Esophagus (tissue), 2 donors: Measurements from ENCODE around the gene WDR20. TPM values are rescaled to one million over a fixed set of nuclear protein-coding genes. Genes with fewer than 3 reads are reported as not detected.

ENCODE experiments used
- H3K27ac ChIP-seq, 2 donors: one replicate each; pipeline ENCODE4 v1.5.1; 2013; ENCODE audit warnings: low read depth in 2 of 2, mild to moderate bottlenecking in 2 of 2, inconsistent platforms in 1 of 2, low read length in 1 of 2, moderate library complexity in 1 of 2
- H3K27me3 ChIP-seq, 2 donors: one replicate each; pipeline ENCODE4 v1.6.1; 2013; ENCODE audit warnings: low read length in 2 of 2, control low read depth in 1 of 2, mild to moderate bottlenecking in 1 of 2; ENCODE audit not compliant: insufficient read depth in 2 of 2, control insufficient read depth in 1 of 2
- H3K36me3 ChIP-seq, 2 donors: one replicate each; pipeline ENCODE4 v1.6.1; 2013; ENCODE audit warnings: low read length in 1 of 2; ENCODE audit not compliant: control insufficient read depth in 2 of 2, insufficient read depth in 2 of 2
- H3K4me1 ChIP-seq, 2 donors: one replicate each; pipeline ENCODE4 v1.6.1; 2013; ENCODE audit warnings: low read length in 1 of 2; ENCODE audit not compliant: control insufficient read depth in 2 of 2, insufficient read depth in 2 of 2
- H3K4me3 ChIP-seq, 2 donors: one replicate each; pipeline ENCODE4 v1.5.1; 2013; ENCODE audit warnings: low read length in 2 of 2, mild to moderate bottlenecking in 2 of 2, low read depth in 1 of 2, moderate library complexity in 1 of 2
- H3K9me3 ChIP-seq, 2 donors: one replicate each; pipeline ENCODE4 v1.6.1; 2013; ENCODE audit warnings: mild to moderate bottlenecking in 2 of 2, low read depth in 1 of 2, low read length in 1 of 2, moderate library complexity in 1 of 2; ENCODE audit not compliant: control insufficient read depth in 2 of 2, insufficient read depth in 1 of 2
- WGBS, 2 donors: extraction: QIAGEN DNeasy Blood & Tissue Kit; methylation state at CpG; one replicate each; pipeline ENCODE4 v1.1.7; 2013; 5-methylcytosine and 5-hydroxymethylcytosine counted together
- polyA plus RNA-seq, 2 donors: library from polyadenylated mRNA; stranded (reverse); fragments of 200-250 nt; gene quantifications; one replicate each; pipeline ENCODE4 v1.2.3, GENCODE V29; 2013
- donor health status: healthy with polysubstance abuse.
- donor health status: Bipolar disorder and iron deficiency.

WDR20 gene
- polyA plus RNA-seq, 2 donors = 12.8 to 13.1 TPM

- Histone ChIP-seq H3K4me3 (no peak overlapping the region), H3K9me3 (no peaks in the 10 kb centered on the region), H3K36me3 (peaks cover 4 to 22% of the 10 kb centered on the region in 2 donors), H3K27ac (no peak overlapping the region), H3K27me3 (no peaks in the 10 kb centered on the region), H3K4me1 (peaks cover 0 to 3% of the 10 kb centered on the region in 2 donors)
- 86 to 92% methylated on average over 14 of the region's 14 CpGs for WGBS, 2 donors
Measured at GRCh38 chr14:102217987-102218421, 78.3 kb downstream of the WDR20 start.

DNA sequence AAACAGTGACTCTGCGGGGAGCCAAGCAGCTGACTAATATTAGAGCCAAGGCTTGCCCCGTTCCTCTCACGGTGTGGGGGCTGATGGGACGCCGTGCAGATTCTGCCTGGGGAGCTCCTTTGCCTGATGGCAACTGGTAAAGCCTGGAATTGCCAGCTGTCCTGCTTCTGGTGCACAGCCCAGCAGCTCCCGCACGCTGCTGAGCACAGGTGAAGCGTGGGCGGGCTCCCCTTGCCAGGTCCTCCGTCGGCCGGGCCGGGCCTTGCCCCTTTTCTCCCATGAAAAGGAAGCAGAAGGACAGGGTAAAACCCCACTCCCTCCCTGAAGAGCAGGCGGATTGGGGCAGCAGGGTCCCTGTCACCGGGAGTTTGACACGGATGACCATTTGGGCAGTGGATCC, 79.0 kb downstream of the WDR20 start:
- peaks cover 0 to 3% of the 10 kb centered on the region in 2 donors for H3K4me1 ChIP-seq
- WGBS, 2 donors = 77 to 86% methylated on average over 16 of the region's 16 CpGs
- H3K36me3 ChIP-seq = peaks cover 4 to 23% of the 10 kb centered on the region in 2 donors
- no peak overlapping the region for H3K27ac ChIP-seq
- no peak overlapping the region for H3K4me3 ChIP-seq
- no peaks in the 10 kb centered on the region for H3K9me3 ChIP-seq
- H3K27me3 ChIP-seq = no peaks in the 10 kb centered on the region

DNA sequence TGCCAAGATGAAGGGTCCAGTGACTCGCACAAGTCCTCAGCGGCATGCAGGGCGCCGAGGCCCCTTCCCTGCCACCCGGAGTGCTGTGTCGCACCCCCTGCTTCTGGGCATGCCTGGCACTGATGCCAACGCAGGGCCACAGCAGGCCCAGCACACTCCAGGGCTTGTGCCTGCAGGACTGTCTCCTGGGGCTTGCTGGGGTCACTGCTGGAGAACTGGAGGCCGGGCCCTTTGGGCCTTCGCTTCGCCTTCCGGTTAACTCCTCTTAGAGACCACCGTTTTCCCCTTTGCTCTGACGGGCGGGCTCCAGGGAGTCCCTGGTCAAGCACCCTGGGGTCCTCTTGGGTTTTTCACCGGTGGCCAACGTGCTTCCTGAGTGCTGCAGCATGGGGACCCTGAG, 79.6 kb downstream of the WDR20 start:
- no peak overlapping the region for H3K27ac ChIP-seq
- H3K4me3 ChIP-seq = no peak overlapping the region
- peaks cover 4 to 18% of the 10 kb centered on the region in 2 donors for H3K36me3 ChIP-seq
- WGBS, 2 donors = 94 to 97% methylated on average over 16 of the region's 16 CpGs
- peaks cover 0 to 3% of the 10 kb centered on the region in 2 donors for H3K4me1 ChIP-seq
- no peaks in the 10 kb centered on the region for H3K27me3 ChIP-seq
- H3K9me3 ChIP-seq = no peaks in the 10 kb centered on the region

GRCh38 chr14:102220031-102220430, 80.3 kb downstream of the WDR20 start:
- peaks cover 0 to 3% of the 10 kb centered on the region in 2 donors for H3K4me1 ChIP-seq
- H3K4me3 ChIP-seq = no peak overlapping the region
- no peaks in the 10 kb centered on the region for H3K27me3 ChIP-seq
- H3K27ac ChIP-seq = no peak overlapping the region
- H3K9me3 ChIP-seq = no peaks in the 10 kb centered on the region
- WGBS, 2 donors = 83 to 86% methylated on average over 12 of the region's 12 CpGs
- H3K36me3 ChIP-seq = peaks cover 4 to 18% of the 10 kb centered on the region in 2 donors

DNA sequence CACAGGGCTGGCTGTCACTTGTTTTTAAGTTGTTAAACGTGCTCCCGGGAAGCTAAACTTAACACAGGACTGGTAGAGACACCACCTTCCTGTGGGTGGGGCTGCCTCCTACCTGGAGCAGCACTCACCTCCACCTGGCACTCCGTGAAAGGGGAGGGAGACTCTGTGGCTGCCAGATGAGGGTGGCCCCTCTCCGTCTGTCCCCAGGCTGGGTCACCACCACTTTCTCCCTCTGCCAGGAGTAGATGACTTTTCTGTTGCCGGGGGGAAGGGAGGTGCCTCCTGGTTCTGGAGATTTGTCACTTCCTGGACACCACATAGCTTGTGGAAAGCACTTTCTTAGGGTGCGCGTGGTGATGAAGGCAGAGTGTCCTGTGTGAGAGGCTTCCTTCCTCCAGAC, 81.3 kb downstream of the WDR20 start:
- H3K4me1 ChIP-seq = peaks cover 0 to 3% of the 10 kb centered on the region in 2 donors
- H3K36me3 ChIP-seq = peaks cover 4 to 18% of the 10 kb centered on the region in 2 donors
- no peaks in the 10 kb centered on the region for H3K27me3 ChIP-seq
- WGBS, 2 donors = 41 to 49% methylated on average over 7 of the region's 7 CpGs
- no peaks in the 10 kb centered on the region for H3K9me3 ChIP-seq
- H3K27ac ChIP-seq = no peak overlapping the region
- H3K4me3 ChIP-seq = no peak overlapping the region

DNA sequence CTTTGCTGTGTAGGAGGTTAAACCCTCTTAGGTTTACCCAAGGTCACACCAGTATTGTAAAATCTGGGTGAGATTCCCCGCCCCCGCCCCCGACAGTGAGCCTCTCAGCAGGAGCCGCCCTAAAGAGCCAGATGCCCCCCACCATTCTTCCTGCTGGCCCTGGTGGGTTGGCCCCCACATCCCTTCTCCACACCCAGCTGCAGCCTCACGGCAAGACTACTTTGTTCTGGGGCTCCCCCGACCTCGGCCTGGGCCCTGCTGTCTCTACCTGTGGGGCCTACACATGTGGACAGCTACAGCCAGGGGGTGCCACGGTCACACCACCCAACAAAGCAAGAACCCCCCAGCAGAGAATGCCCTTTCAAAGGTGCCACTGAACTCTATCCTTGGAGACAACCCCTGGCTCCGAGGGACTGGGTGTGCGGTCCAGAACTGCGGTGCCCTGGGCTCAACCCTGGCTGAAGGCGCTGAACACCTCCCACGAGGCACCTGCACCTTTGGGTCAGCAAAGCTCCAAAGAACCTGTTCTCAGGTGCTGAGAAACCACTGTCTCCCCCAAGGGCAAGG, 82.4 kb downstream of the WDR20 start:
- Histone ChIP-seq H3K27me3 (no peaks in the 10 kb centered on the region), H3K4me1 (peaks cover 0 to 3% of the 10 kb centered on the region in 2 donors), H3K27ac (no peak overlapping the region), H3K4me3 (no peak overlapping the region), H3K9me3 (no peaks in the 10 kb centered on the region), H3K36me3 (peaks cover 4 to 18% of the 10 kb centered on the region in 2 donors)
- WGBS, 2 donors = 85 to 91% methylated on average over 13 of the region's 13 CpGs

DNA sequence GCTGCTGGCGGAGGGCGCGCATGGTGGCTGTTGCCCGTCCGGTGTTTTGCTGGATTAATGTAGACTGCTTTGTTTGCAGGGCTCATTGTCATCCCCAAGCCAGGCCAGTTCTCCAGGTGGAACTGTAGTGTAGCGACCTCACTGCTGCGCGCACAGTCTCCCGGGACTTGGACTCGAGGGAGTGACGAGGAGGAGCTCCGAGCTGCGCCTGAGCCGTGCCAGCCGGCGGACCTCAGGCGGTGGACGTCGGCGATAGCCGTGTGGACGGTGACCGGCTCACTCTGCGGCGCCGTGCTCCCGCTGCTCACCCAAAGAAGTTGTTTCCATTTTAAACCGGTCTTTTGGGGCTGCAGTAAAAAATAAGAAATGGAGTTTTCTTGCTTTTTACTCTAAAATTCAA, 83.1 kb downstream of the WDR20 start:
- Histone ChIP-seq H3K4me3 (no peak overlapping the region), H3K9me3 (no peaks in the 10 kb centered on the region), H3K4me1 (peaks cover 3% of the 10 kb centered on the region in 2 donors), H3K27ac (no peak overlapping the region), H3K36me3 (peaks cover 4 to 18% of the 10 kb centered on the region in 2 donors), H3K27me3 (no peaks in the 10 kb centered on the region)
- WGBS, 2 donors = 96% methylated on average over 28 of the region's 28 CpGs

- Histone ChIP-seq H3K27ac (no peak overlapping the region), H3K36me3 (peaks cover 4 to 18% of the 10 kb centered on the region in 2 donors), H3K4me1 (peaks cover 3% of the 10 kb centered on the region in 2 donors), H3K9me3 (no peaks in the 10 kb centered on the region), H3K4me3 (no peak overlapping the region), H3K27me3 (no peaks in the 10 kb centered on the region)
- WGBS, 2 donors = 92 to 94% methylated on average over 6 of the region's 6 CpGs
Measured at GRCh38 chr14:102223682-102224081, 84.0 kb downstream of the WDR20 start.

DNA sequence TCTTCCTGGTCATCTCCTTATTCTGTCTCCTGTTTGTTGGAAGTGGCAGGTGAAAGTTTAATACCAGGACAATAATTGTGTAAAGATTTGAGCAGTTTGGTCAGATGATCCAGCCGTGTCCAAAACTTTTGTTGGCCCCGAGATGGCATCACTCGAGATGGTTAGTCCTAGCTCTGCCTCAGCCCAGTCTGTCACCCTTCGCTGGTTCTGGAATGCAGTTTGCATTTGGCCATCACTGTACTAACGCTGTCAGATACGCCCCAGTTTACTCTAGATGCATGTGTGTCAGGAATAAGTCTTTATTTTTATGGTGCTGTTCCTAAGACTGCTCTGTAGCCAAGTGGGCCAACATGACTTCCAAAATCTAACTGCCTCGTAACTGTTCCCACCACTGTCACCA, 85.7 kb downstream of the WDR20 start:
- WGBS, 2 donors = 90% methylated on average over 7 of the region's 7 CpGs
- H3K4me3 ChIP-seq = no peak overlapping the region
- H3K4me1 ChIP-seq = peaks cover 3% of the 10 kb centered on the region in 2 donors
- no peaks in the 10 kb centered on the region for H3K27me3 ChIP-seq
- no peaks in the 10 kb centered on the region for H3K9me3 ChIP-seq
- peaks cover 4 to 12% of the 10 kb centered on the region in 2 donors for H3K36me3 ChIP-seq
- H3K27ac ChIP-seq = no peak overlapping the region

GRCh38 chr14:102225936-102226335, 86.2 kb downstream of the WDR20 start:
- no peaks in the 10 kb centered on the region for H3K9me3 ChIP-seq
- no peaks in the 10 kb centered on the region for H3K27me3 ChIP-seq
- peaks cover 4 to 13% of the 10 kb centered on the region in 2 donors for H3K36me3 ChIP-seq
- WGBS, 2 donors = 82% methylated on average over 15 of the region's 15 CpGs
- peaks cover 2 to 3% of the 10 kb centered on the region in 2 donors for H3K4me1 ChIP-seq
- no peak overlapping the region for H3K27ac ChIP-seq
- H3K4me3 ChIP-seq = no peak overlapping the region
